Urinary bladder (tissue), 4 donors: Measurements from ENCODE around the gene GLI3. TPM values are rescaled to one million over a fixed set of nuclear protein-coding genes. Genes with fewer than 3 reads are reported as not detected.

ENCODE experiments used
- DNase-seq: peaks from one replicate; pipeline ENCODE4 v3.0.0-alpha.2; 2015; ENCODE audit errors: extremely low spot score
- H3K27ac ChIP-seq: one replicate; pipeline ENCODE4 v1.5.1; 2013; ENCODE audit warnings: low read depth, mild to moderate bottlenecking, moderate library complexity
- H3K36me3 ChIP-seq: one replicate; pipeline ENCODE4 v1.6.1; 2013; ENCODE audit warnings: mild to moderate bottlenecking, moderate library complexity; ENCODE audit not compliant: insufficient read depth
- H3K4me1 ChIP-seq: one replicate; pipeline ENCODE4 v1.6.1; 2013; ENCODE audit warnings: mild to moderate bottlenecking, moderate library complexity; ENCODE audit not compliant: insufficient read depth
- H3K4me3 ChIP-seq: one replicate; pipeline ENCODE4 v1.5.1; 2013; ENCODE audit warnings: low read depth, low read length
- WGBS: extraction: QIAGEN DNeasy Blood & Tissue Kit; methylation state at CpG from one replicate; pipeline ENCODE4 v1.1.7; 2013; 5-methylcytosine and 5-hydroxymethylcytosine counted together
- polyA plus RNA-seq: library from polyadenylated mRNA; stranded (reverse); fragments of 200-250 nt; gene quantifications from one replicate; pipeline ENCODE4 v1.2.3, GENCODE V29; 2013
- total RNA-seq: library from RNA; depleted of rRNA; stranded (reverse); fragments of >200 nt; gene quantifications from one replicate; pipeline ENCODE4 v1.2.3, GENCODE V29; 2014
- donor health status: healthy with polysubstance abuse.
- donor health status: healthy.

Gene GLI3
- total and polyA plus RNA-seq, 2 donors: 8.1 to 23.2 TPM

DNA sequence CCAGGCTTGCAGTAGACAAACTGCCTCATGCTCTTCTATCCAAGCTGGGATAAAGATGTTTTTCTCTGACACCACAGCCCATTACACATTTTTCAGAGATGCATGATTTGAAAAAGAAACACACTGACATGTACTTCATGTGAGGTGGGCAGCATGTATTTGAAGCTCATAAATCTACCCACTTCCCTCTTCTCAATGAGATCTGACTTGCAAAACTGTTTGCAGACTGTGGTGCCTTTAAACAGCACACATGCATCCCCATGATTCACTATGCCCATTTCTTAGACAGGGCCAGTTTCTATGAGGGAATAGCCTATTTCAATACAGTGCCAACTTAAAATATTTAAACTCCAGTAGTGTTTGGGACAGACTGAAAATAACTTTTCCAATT, 109.8 kb downstream of the GLI3 start:
- H3K4me3 ChIP-seq: no peak overlapping the region
- no peaks in the 10 kb centered on the region for H3K4me1 ChIP-seq
- no peak overlapping the region for H3K27ac ChIP-seq
- H3K36me3 ChIP-seq: no peaks in the 10 kb centered on the region
- no peak for DNase-seq

GRCh38 chr7:42126475-42127231, 110.4 kb downstream of the GLI3 start:
- H3K36me3 ChIP-seq: no peaks in the 10 kb centered on the region
- H3K4me3 ChIP-seq: no peak overlapping the region
- 90% methylated on average over 6 of the region's 6 CpGs for WGBS
- H3K27ac ChIP-seq: no peak overlapping the region
- DNase-seq: no peak
- H3K4me1 ChIP-seq: no peaks in the 10 kb centered on the region

DNA sequence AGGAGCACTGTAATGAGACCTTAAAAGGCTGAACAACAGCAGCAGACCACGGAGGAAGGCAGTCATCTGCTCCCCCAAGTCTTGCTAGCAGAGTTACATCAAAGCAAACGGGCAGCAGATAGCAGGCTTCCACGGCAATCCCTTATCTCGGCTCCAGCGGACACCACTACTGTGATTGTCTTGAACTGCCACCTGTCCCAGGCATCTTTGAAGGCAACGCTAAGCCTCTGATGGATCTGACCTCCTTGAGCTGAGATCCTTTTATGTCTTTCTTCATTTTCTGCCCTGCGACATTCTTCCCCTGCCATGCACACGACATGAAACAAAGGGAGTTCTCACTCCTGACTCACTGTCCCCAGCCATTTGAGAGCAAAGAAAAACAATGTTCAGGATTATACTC, 111.7 kb downstream of the GLI3 start:
- no peaks in the 10 kb centered on the region for H3K36me3 ChIP-seq
- no peak overlapping the region for H3K4me3 ChIP-seq
- no peaks in the 10 kb centered on the region for H3K4me1 ChIP-seq
- WGBS: 83% methylated on average over 8 of the region's 8 CpGs
- DNase-seq: no peak
- H3K27ac ChIP-seq: no peak overlapping the region

DNA sequence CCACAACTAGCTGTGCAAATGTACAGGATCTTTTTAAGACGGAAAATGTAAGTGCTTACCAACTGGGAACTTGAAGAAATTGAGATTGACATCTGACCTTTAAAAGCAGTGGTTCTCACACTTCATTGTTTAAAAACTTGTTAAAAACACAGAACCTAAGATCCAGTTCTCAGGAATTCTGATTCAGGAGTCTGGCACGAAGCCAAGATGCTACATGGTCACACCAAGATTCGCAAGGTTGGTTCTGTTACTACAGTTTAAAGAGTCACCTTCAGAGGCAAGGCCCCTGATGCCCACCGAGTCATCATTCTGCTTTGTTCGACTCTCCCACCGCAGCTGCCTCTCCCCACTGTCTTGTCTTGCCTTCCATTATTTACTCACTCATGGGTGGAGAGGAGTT, 113.3 kb downstream of the GLI3 start:
- Histone ChIP-seq H3K4me1 (no peaks in the 10 kb centered on the region), H3K36me3 (no peaks in the 10 kb centered on the region), H3K27ac (no peak overlapping the region), H3K4me3 (no peak overlapping the region)
- no peak for DNase-seq
- WGBS: 88% methylated on average over 6 of the region's 6 CpGs

- Histone ChIP-seq H3K27ac (no peak overlapping the region), H3K4me3 (no peak overlapping the region), H3K36me3 (no peaks in the 10 kb centered on the region), H3K4me1 (no peaks in the 10 kb centered on the region)
- no peak for DNase-seq
- 63% methylated on average over 8 of the region's 8 CpGs for WGBS
Observed at GRCh38 chr7:42120191-42120590, 116.8 kb downstream of the GLI3 start.

GRCh38 chr7:42117201-42117600, 119.8 kb downstream of the GLI3 start:
- H3K4me3 ChIP-seq: no peak overlapping the region
- H3K27ac ChIP-seq: no peak overlapping the region
- no peaks in the 10 kb centered on the region for H3K4me1 ChIP-seq
- WGBS: 75% methylated on average over 4 of the region's 4 CpGs
- H3K36me3 ChIP-seq: no peaks in the 10 kb centered on the region
- no peak for DNase-seq

- 48% methylated on average over 2 of the region's 2 CpGs for WGBS
- Histone ChIP-seq H3K27ac (no peak overlapping the region), H3K4me3 (no peak overlapping the region), H3K36me3 (no peaks in the 10 kb centered on the region), H3K4me1 (no peaks in the 10 kb centered on the region)
- DNase-seq: no peak
Observed at GRCh38 chr7:42115795-42116194, 121.2 kb downstream of the GLI3 start.

DNA sequence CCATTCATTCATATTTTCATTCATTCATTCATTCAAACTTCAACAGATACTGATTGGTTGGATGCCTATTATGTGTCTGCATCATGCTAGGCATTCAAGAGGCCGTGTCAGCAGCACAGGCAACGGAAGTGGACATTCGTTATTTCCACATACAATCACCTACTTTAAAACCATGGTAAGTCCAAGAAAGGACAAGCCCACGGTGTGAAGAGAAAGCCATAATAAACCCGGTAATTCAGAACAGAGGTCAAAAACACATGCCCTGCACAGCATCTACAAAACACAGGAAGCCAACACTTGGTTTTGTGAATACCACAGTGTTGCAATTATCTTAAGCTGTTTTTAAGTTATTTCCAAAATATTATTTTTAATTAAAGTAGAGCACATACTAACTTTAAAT, 126.7 kb downstream of the GLI3 start:
- Histone ChIP-seq H3K27ac (no peak overlapping the region), H3K4me3 (no peak overlapping the region), H3K36me3 (no peaks in the 10 kb centered on the region), H3K4me1 (no peaks in the 10 kb centered on the region)
- WGBS: 92% methylated on average over 5 of the region's 5 CpGs
- no peak for DNase-seq

- no peak for DNase-seq
- WGBS: 68% methylated on average over 7 of the region's 7 CpGs
- H3K4me1 ChIP-seq: no peaks in the 10 kb centered on the region
- H3K36me3 ChIP-seq: no peaks in the 10 kb centered on the region
- H3K4me3 ChIP-seq: no peak overlapping the region
- no peak overlapping the region for H3K27ac ChIP-seq
Observed at GRCh38 chr7:42108803-42109528, 128.0 kb downstream of the GLI3 start.

GRCh38 chr7:42107484-42108240, 129.3 kb downstream of the GLI3 start:
- no peaks in the 10 kb centered on the region for H3K4me1 ChIP-seq
- DNase-seq: no peak

DNA sequence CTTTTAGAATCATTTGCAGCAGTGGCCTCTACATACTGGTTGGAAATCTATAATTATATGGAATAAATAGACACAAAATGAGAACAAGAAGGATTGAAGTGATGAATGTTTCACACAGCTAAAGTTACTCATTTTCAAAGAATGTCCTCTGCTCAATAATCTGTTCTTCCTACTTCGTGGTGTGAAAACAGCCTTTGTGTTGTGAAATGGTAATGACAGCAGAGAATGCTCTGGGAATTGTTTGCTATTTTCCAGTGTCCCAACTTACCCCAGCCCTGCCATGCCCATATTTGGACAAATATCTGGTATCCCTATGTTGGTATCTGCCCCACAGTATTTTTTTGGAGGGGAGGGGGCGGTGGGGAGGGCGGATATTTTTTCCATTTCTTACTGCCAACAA, 130.4 kb downstream of the GLI3 start:
- no peak overlapping the region for H3K27ac ChIP-seq
- H3K36me3 ChIP-seq: no peaks in the 10 kb centered on the region
- no peak overlapping the region for H3K4me3 ChIP-seq
- DNase-seq: no peak
- 84% methylated on average over 3 of the region's 3 CpGs for WGBS
- H3K4me1 ChIP-seq: no peaks in the 10 kb centered on the region

More at GRCh38 chr7:42107484-42108240, 129.3 kb downstream of the GLI3 start:
- H3K27ac ChIP-seq: no peak overlapping the region
- no peak overlapping the region for H3K4me3 ChIP-seq
- no peaks in the 10 kb centered on the region for H3K36me3 ChIP-seq
- 53% methylated on average over 10 of the region's 10 CpGs for WGBS

DNA sequence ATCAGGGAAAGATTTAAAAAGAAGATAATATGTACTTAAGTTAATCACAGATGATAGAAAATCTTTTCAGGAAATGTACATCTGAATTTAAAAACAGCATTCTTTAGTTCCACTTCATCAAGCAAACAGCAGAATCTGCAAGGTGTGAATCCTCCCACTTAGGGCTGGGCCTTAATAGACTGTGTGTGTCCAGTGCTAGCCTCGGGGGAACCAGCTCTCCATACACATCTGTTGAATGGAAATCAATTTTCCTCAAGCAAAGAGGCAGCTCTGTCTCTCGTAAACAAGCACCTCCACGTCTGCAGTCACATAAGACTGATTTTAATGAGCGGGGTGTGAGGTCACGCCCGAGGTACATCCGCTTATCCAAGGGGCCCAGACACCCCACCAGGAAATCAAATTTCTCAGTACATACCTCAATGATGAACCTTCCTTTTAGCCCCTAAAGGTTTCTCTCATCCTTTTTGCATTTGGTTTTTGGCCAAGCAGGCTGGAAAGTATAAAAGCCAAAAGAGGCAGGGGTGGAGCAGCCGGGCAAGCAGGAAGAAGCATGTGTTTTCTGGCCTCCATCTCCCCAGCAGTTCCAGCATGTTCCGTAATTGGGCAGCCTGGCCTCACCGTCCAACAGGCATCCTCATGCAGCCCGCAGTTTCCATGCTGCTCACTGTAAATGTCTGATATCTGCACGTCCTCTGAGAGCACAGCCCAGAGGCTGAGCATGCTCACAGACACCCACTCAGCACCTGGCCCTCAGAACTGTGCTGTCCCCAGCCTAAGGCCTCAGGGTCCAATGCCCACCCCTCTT, 131.3 kb downstream of the GLI3 start:
- Histone ChIP-seq H3K4me1 (no peaks in the 10 kb centered on the region), H3K27ac (no peak overlapping the region), H3K4me3 (no peak overlapping the region), H3K36me3 (no peaks in the 10 kb centered on the region)
- WGBS: 62% methylated on average over 12 of the region's 12 CpGs
- no peak for DNase-seq

- 80% methylated on average over 2 of the region's 2 CpGs for WGBS
- Histone ChIP-seq H3K36me3 (no peaks in the 10 kb centered on the region), H3K4me3 (no peak overlapping the region), H3K4me1 (no peaks in the 10 kb centered on the region), H3K27ac (no peak overlapping the region)
- no peak for DNase-seq
Observed at GRCh38 chr7:42104694-42105093, 132.3 kb downstream of the GLI3 start.
